HG02840 (cell line): ENCODE measurements around the gene PTPRD.

Source experiments
- ATAC-seq: cut with Tn5 transposase; IDR thresholded peaks from one replicate; pipeline ENCODE4 v1.9.1; 2021; ENCODE audit warnings: mild to moderate bottlenecking, moderate library complexity, moderate number of reproducible peaks; ENCODE audit not compliant: unreplicated experiment, low FRiP score

PTPRD gene

GRCh38 chr9:8539681-8540197, 2073.1 kb downstream of the PTPRD start:
- no peak for ATAC-seq

GRCh38 chr9:8536845-8537244, 2076.0 kb downstream of the PTPRD start:
- no peak for ATAC-seq

- ATAC-seq, result no peak
Observed at GRCh38 chr9:8534828-8535227, 2078.0 kb downstream of the PTPRD start.

GRCh38 chr9:8533681-8534080, 2079.1 kb downstream of the PTPRD start:
- no peak for ATAC-seq

- no peak for ATAC-seq
Observed at GRCh38 chr9:8531826-8532415, 2080.9 kb downstream of the PTPRD start.

- no peak for ATAC-seq
Observed at GRCh38 chr9:8521112-8521511, 2091.7 kb downstream of the PTPRD start.

GRCh38 chr9:8515748-8516147, 2097.1 kb downstream of the PTPRD start:
- no peak for ATAC-seq

- no peak for ATAC-seq
Observed at GRCh38 chr9:8514760-8515159, 2098.0 kb downstream of the PTPRD start.

- ATAC-seq, result no peak
Observed at GRCh38 chr9:8508671-8509290, 2104.0 kb downstream of the PTPRD start.

GRCh38 chr9:8494571-8494970, 2118.2 kb downstream of the PTPRD start:
- no peak for ATAC-seq

- ATAC-seq, result no peak
Observed at GRCh38 chr9:8492679-8493078, 2120.1 kb downstream of the PTPRD start.

GRCh38 chr9:8492024-8492423, 2120.8 kb downstream of the PTPRD start:
- ATAC-seq, result no peak

GRCh38 chr9:8491563-8491962, 2121.2 kb downstream of the PTPRD start:
- ATAC-seq, result no peak

GRCh38 chr9:8489835-8490234, 2123.0 kb downstream of the PTPRD start:
- ATAC-seq, result no peak

- no peak for ATAC-seq
Observed at GRCh38 chr9:8486095-8486494, 2126.7 kb downstream of the PTPRD start.

- ATAC-seq, result no peak
Observed at GRCh38 chr9:8484597-8485191, 2128.1 kb downstream of the PTPRD start.

- ATAC-seq, result no peak
Observed at GRCh38 chr9:8477450-8477849, 2135.4 kb downstream of the PTPRD start.

GRCh38 chr9:8474937-8475336, 2137.9 kb downstream of the PTPRD start:
- ATAC-seq, result no peak

GRCh38 chr9:8473244-8474020, 2139.4 kb downstream of the PTPRD start:
- no peak for ATAC-seq

- no peak for ATAC-seq
Observed at GRCh38 chr9:8468045-8468637, 2144.7 kb downstream of the PTPRD start.

- no peak for ATAC-seq
Observed at GRCh38 chr9:8457816-8458215, 2155.0 kb downstream of the PTPRD start.
